HepG2 (cell line): ENCODE results near the gene BCL6. TPM values are rescaled to one million over a fixed set of nuclear protein-coding genes. Genes with fewer than 3 reads are reported as not detected.

Experiments
- ARNT ChIP-seq: fragments of 450-650 bp; IDR thresholded peaks from 2 replicates; pipeline ENCODE4 v1.6.1; 2017
- BATF2 ChIP-seq: sonication (generic); formaldehyde crosslinking; IDR thresholded peaks from 2 replicates; pipeline ENCODE4 v1.8.0; 2022; ENCODE audit warnings: mild to moderate bottlenecking, missing genetic modification reagents, moderate library complexity
- BCL3 ChIP-seq: sonication (generic); formaldehyde crosslinking; IDR thresholded peaks from 2 replicates; pipeline ENCODE4 v1.5.1; 2020; ENCODE audit warnings: mild to moderate bottlenecking, missing genetic modification reagents, moderate library complexity
- HBP1 ChIP-seq: IDR thresholded peaks from 2 replicates; pipeline ENCODE4 v1.6.1; 2016; ENCODE audit warnings: low read depth, control low read depth
- MEIS1 ChIP-seq: sonication (generic); formaldehyde crosslinking; IDR thresholded peaks from 2 replicates; pipeline ENCODE4 v1.9.0; 2021; ENCODE audit warnings: mild to moderate bottlenecking, missing genetic modification reagents, moderate library complexity, borderline replicate concordance
- NBN ChIP-seq: fragments of 450-650 bp; conservative IDR thresholded peaks from 2 replicates; pipeline ENCODE4 v1.6.1; 2017
- NFE2L2 ChIP-seq: fragments of 150-350 bp; IDR thresholded peaks from 2 replicates; pipeline ENCODE4 v1.6.1; 2014; ENCODE audit warnings: low read length
- RFXAP ChIP-seq: sonication (generic); formaldehyde crosslinking; IDR thresholded peaks from 2 replicates; pipeline ENCODE4 v1.4.0; 2020; ENCODE audit warnings: missing genetic modification reagents, borderline replicate concordance
- SMYD3 ChIP-seq: sonication (generic); formaldehyde crosslinking; IDR thresholded peaks from 2 replicates; pipeline ENCODE4 v1.8.1; 2023; ENCODE audit warnings: mild to moderate bottlenecking, missing genetic modification reagents
- SPEN ChIP-seq: sonication (generic); formaldehyde crosslinking; IDR thresholded peaks from 2 replicates; pipeline ENCODE4 v1.5.1; 2020; ENCODE audit warnings: low read depth, mild to moderate bottlenecking, missing genetic modification reagents
- ZFY ChIP-seq: sonication (generic); formaldehyde crosslinking; IDR thresholded peaks from 2 replicates; pipeline ENCODE4 v1.4.0; 2020; ENCODE audit warnings: missing genetic modification reagents
- ZNF275 ChIP-seq: sonication (generic); formaldehyde crosslinking; IDR thresholded peaks from 2 replicates; pipeline ENCODE4 v1.8.0; 2022; ENCODE audit warnings: missing genetic modification reagents, mild to moderate bottlenecking, inconsistent platforms, borderline replicate concordance
- ZNF3 ChIP-seq: IDR thresholded peaks from 2 replicates; pipeline ENCODE4 v1.7.0; 2017; ENCODE audit warnings: inconsistent platforms
- ZNF383 ChIP-seq: sonication (generic); formaldehyde crosslinking; IDR thresholded peaks from 2 replicates; pipeline ENCODE4 v1.4.0; 2020; ENCODE audit warnings: missing genetic modification reagents, mild to moderate bottlenecking, borderline replicate concordance
- ZNF430 ChIP-seq: sonication (generic); formaldehyde crosslinking; IDR thresholded peaks from 2 replicates; pipeline ENCODE4 v1.9.0; 2021; ENCODE audit warnings: mild to moderate bottlenecking, missing genetic modification reagents
- ZNF501 ChIP-seq: sonication (generic); formaldehyde crosslinking; IDR thresholded peaks from 2 replicates; pipeline ENCODE4 v1.5.1; 2020; ENCODE audit warnings: mild to moderate bottlenecking, moderate library complexity, missing genetic modification reagents
- ZNF563 ChIP-seq: sonication (generic); formaldehyde crosslinking; IDR thresholded peaks from 2 replicates; pipeline ENCODE4 v1.8.0; 2022; ENCODE audit warnings: mild to moderate bottlenecking, moderate library complexity, missing genetic modification reagents
- ZNF574 ChIP-seq: sonication (generic); formaldehyde crosslinking; IDR thresholded peaks from 2 replicates; pipeline ENCODE4 v1.4.0; 2020; ENCODE audit warnings: missing genetic modification reagents
- ZNF672 ChIP-seq: sonication (generic); formaldehyde crosslinking; IDR thresholded peaks from 2 replicates; pipeline ENCODE4 v1.8.1; 2022; ENCODE audit warnings: missing genetic modification reagents
- ZNF709 ChIP-seq: sonication (generic); formaldehyde crosslinking; IDR thresholded peaks from 2 replicates; pipeline ENCODE4 v1.5.0; 2020; ENCODE audit warnings: mild to moderate bottlenecking, missing genetic modification reagents
- ZNF713 ChIP-seq: sonication (generic); formaldehyde crosslinking; IDR thresholded peaks from 2 replicates; pipeline ENCODE4 v1.4.0; 2020; ENCODE audit warnings: mild to moderate bottlenecking, missing genetic modification reagents
- ZNF746 ChIP-seq: sonication (generic); formaldehyde crosslinking; IDR thresholded peaks from 2 replicates; pipeline ENCODE4 v1.8.0; 2022; ENCODE audit warnings: mild to moderate bottlenecking, missing genetic modification reagents
- polyA plus RNA-seq, 8 experiments: library from polyadenylated mRNA; depleted of rRNA in 3 of 8; stranded (reverse) in 7 of 8; unstranded in 1 of 8; fragments of >200 nt; fragmentation: Illumina TruSeq in 4 of 8; extraction: Trizol in 4 of 8; gene quantifications; 2 replicates each; pipeline versions ENCODE4 v1.2.1 to v1.2.3, GENCODE V29; 2011 to 2016; ENCODE audit warnings: low read depth in 4 of 8, missing spikeins in 1 of 8, mixed read lengths in 1 of 8; ENCODE audit not compliant: insufficient read depth in 1 of 8
- total RNA-seq, 5 experiments: library from RNA; depleted of rRNA; stranded (reverse); fragments of >200 nt; fragmentation: Illumina TruSeq; extraction: Trizol; gene quantifications; 2 replicates each; pipeline ENCODE4 v1.2.3, GENCODE V29; 2016; ENCODE audit warnings: low read depth in 1 of 5

The BCL6 gene
- total and polyA plus RNA-seq, 2 of the 13 experiments (the other 11 are each of a cell fraction or from before 2014, with no cell fraction given): 21.2 to 53.7 TPM

GRCh38 chr3:187719628-187720336 is 25.5 kb downstream of the BCL6 start (continued):
- TF ChIP-seq ZNF563 (CRISPR knock-in tag): peak; percentile 47; the same call in 1 of the 2 replicates
- TF ChIP-seq BCL3 (CRISPR knock-in tag): 0 out of 2 replicates have a peak, but pooled peaks have one; percentile 21
- TF ChIP-seq SPEN (CRISPR knock-in tag): no peak
- TF ChIP-seq ZNF713: no peak
- TF ChIP-seq ZNF501: peak; percentile 72; the same call in 1 of the 2 replicates
- TF ChIP-seq ZNF709 (CRISPR knock-in tag): no peak; the same call in 1 of the 2 replicates
- TF ChIP-seq ZNF275 (CRISPR knock-in tag): no peak
- 0 out of 2 replicates have a peak, but pooled peaks have one; percentile 44 for TF ChIP-seq RFXAP
- TF ChIP-seq ZNF383: no peak
- TF ChIP-seq ZNF746: peak; percentile 47; the same call in 1 of the 2 replicates
- TF ChIP-seq ZNF574 (CRISPR knock-in tag): peak; percentile 47
- no peak for TF ChIP-seq MEIS1 (CRISPR knock-in tag)
- 0 out of 2 replicates have a peak, but pooled peaks have one; percentile 73 for TF ChIP-seq ZNF430 (CRISPR knock-in tag)
- TF ChIP-seq NFE2L2: no peak
- no peak for TF ChIP-seq SMYD3 (CRISPR knock-in tag)
- no peak for TF ChIP-seq BATF2 (CRISPR knock-in tag)
- no peak for TF ChIP-seq HBP1 (CRISPR knock-in tag)
- no peak for TF ChIP-seq ARNT
- TF ChIP-seq ZNF3 (CRISPR knock-in tag): 0 out of 2 replicates have a peak, but pooled peaks have one; percentile 15
- peak; percentile 66 for TF ChIP-seq ZFY
- TF ChIP-seq NBN: no peak
- TF ChIP-seq ZNF672: no peak
